Prostate gland (tissue), 2 donors: ENCODE data around the gene TUBB4A.

Experiments used
- CTCF ChIP-seq, 4 experiments: fragments of 200-600 bp in 2 of 4; fragments of 450-650 bp in 2 of 4; sonication (generic) in 2 of 4; IDR thresholded peaks; 1 replicate in 3 of 4; 2 replicates in 1 of 4; pipeline ENCODE4 v1.5.1; 2016 to 2019; ENCODE audit warnings: antibody characterized with exemption in 4 of 4, mild to moderate bottlenecking in 2 of 4, moderate library complexity in 2 of 4
- POLR2A ChIP-seq: fragments of 450-650 bp; IDR thresholded peaks from one replicate; pipeline ENCODE4 v1.6.1; 2016; ENCODE audit warnings: antibody characterized with exemption, mild to moderate bottlenecking
- POLR2AphosphoS5 ChIP-seq: sonication (generic); formaldehyde crosslinking; IDR thresholded peaks from one replicate; pipeline ENCODE4 v1.6.1; 2017; ENCODE audit warnings: antibody characterized with exemption

- TF ChIP-seq POLR2AphosphoS5: no peak
- no peak for TF ChIP-seq POLR2A
- TF ChIP-seq CTCF (IDR thresholded peaks at IDR 0.05): no peak
Measured at GRCh38 chr19:6495947-6496346, 6.2 kb downstream of the TUBB4A start.
